Uterus (tissue), 4 donors: Measurements from ENCODE around the gene XYLT1. TPM values are rescaled to one million over a fixed set of nuclear protein-coding genes. Genes with fewer than 3 reads are reported as not detected.

ENCODE experiments used
- DNase-seq, 2 donors: peaks; one replicate each; pipeline ENCODE4 v3.0.0-alpha.2; 2019 to 2020
- H3K27ac ChIP-seq, 2 donors: fragments of 200-600 bp; sonication (generic); 1 replicate in 1 of 2; 2 replicates in 1 of 2; pipeline ENCODE4 v1.5.1; 2016 to 2018
- H3K27me3 ChIP-seq, 2 donors: fragments of 200-600 bp; sonication (generic); one replicate each; pipeline ENCODE4 v1.5.1; 2018 to 2019; ENCODE audit warnings: control low read depth in 1 of 2
- H3K36me3 ChIP-seq, 2 donors: fragments of 200-600 bp; sonication (generic); one replicate each; pipeline ENCODE4 v1.5.1; 2019; ENCODE audit warnings: control low read depth in 1 of 2
- H3K4me1 ChIP-seq, 2 donors: fragments of 200-600 bp; sonication (generic); one replicate each; pipeline ENCODE4 v1.5.1; 2018 to 2019; ENCODE audit warnings: control low read depth in 1 of 2
- H3K4me3 ChIP-seq, 2 donors: fragments of 200-600 bp; sonication (generic); 1 replicate in 1 of 2; 2 replicates in 1 of 2; pipeline ENCODE4 v1.5.1; 2018 to 2019; ENCODE audit warnings: mild to moderate bottlenecking in 1 of 2
- H3K9me3 ChIP-seq, 2 donors: fragments of 200-600 bp; sonication (generic); one replicate each; pipeline ENCODE4 v1.5.1; 2019; ENCODE audit warnings: control low read depth in 1 of 2
- CTCF ChIP-seq, 4 experiments: fragments of 200-600 bp in 2 of 4; fragments of 450-650 bp in 2 of 4; sonication (generic) in 2 of 4; IDR thresholded peaks; one replicate each; pipeline ENCODE4 v1.5.1; 2016 to 2019; ENCODE audit warnings: antibody characterized with exemption in 4 of 4, mild to moderate bottlenecking in 2 of 4, moderate library complexity in 1 of 4
- POLR2A ChIP-seq, 2 donors: fragments of 450-650 bp; IDR thresholded peaks; one replicate each; pipeline ENCODE4 v1.6.1; 2016; ENCODE audit warnings: antibody characterized with exemption in 2 of 2, mild to moderate bottlenecking in 1 of 2, moderate library complexity in 1 of 2
- intact Hi-C: fragments of 100-400 bp; cut with DNase I; formaldehyde crosslinking; loops from one replicate; pipeline ENCODE4 v1.15.1; 2023; ENCODE audit warnings: low total_unique reads
- total RNA-seq, 4 donors: library from RNA; depleted of rRNA in 3 of 4; stranded (reverse); fragments of >200 nt in 3 of 4; gene quantifications; one replicate each; pipeline versions ENCODE4 v1.1.0 to v1.2.4, GENCODE V29; 2014 to 2023
- donor health status: DM: yes; HTN: yes; CAD: no.

The XYLT1 gene
- total RNA-seq, 4 donors from 2014 or later: 1.5 to 42.2 (median 15.7) TPM

GRCh38 chr16:17437127-17437720 is 33.5 kb downstream of the XYLT1 start:
- no peak for TF ChIP-seq POLR2A (IDR thresholded peaks at IDR 0.05)
- no peak for TF ChIP-seq CTCF (IDR thresholded peaks at IDR 0.05)
- Histone ChIP-seq H3K36me3 (no peaks in the 10 kb centered on the region), H3K4me3 (no peak overlapping the region), H3K27me3 (no peaks in the 10 kb centered on the region), H3K27ac (no peak overlapping the region), H3K9me3 (no peaks in the 10 kb centered on the region), H3K4me1 (no peaks in the 10 kb centered on the region)
- intact Hi-C loops: no loop called here
- no peak for DNase-seq

- Histone ChIP-seq H3K27ac (no peak overlapping the region), H3K9me3 (no peaks in the 10 kb centered on the region), H3K27me3 (no peaks in the 10 kb centered on the region), H3K4me1 (no peaks in the 10 kb centered on the region), H3K36me3 (no peaks in the 10 kb centered on the region), H3K4me3 (no peak overlapping the region)
- TF ChIP-seq CTCF (IDR thresholded peaks at IDR 0.05): no peak
- no peak for TF ChIP-seq POLR2A (IDR thresholded peaks at IDR 0.05)
- no peak for DNase-seq
- intact Hi-C loops: no loop called here
Measured at GRCh38 chr16:17435318-17435717, 35.4 kb downstream of the XYLT1 start.

GRCh38 chr16:17433577-17434451 is 36.9 kb downstream of the XYLT1 start:
- peak; percentile 24 to 25 for DNase-seq
- intact Hi-C loops: no loop called here
- no peaks in the 10 kb centered on the region for H3K36me3 ChIP-seq
- H3K27me3 ChIP-seq: no peaks in the 10 kb centered on the region
- no peaks in the 10 kb centered on the region for H3K9me3 ChIP-seq
- H3K4me1 ChIP-seq: no peaks in the 10 kb centered on the region
- TF ChIP-seq CTCF (IDR thresholded peaks at IDR 0.05) (no peak), POLR2A (IDR thresholded peaks at IDR 0.05) (no peak)
- H3K27ac ChIP-seq: peak overlapping the region; percentile 53 to 55
- no peak overlapping the region for H3K4me3 ChIP-seq

GRCh38 chr16:17432901-17433576 is 37.7 kb downstream of the XYLT1 start:
- peak overlapping the region; percentile 53 to 55 for H3K27ac ChIP-seq

More at GRCh38 chr16:17432901-17433576, 37.7 kb downstream of the XYLT1 start:
- Histone ChIP-seq H3K27me3 (no peaks in the 10 kb centered on the region), H3K4me3 (no peak overlapping the region), H3K9me3 (no peaks in the 10 kb centered on the region), H3K4me1 (no peaks in the 10 kb centered on the region), H3K36me3 (no peaks in the 10 kb centered on the region)
- TF ChIP-seq POLR2A (IDR thresholded peaks at IDR 0.05) (no peak), CTCF (IDR thresholded peaks at IDR 0.05) (no peak)
- intact Hi-C loops: no loop called here
- DNase-seq: peak; percentile 27 to 31
